Measurements from ENCODE around the gene CNTNAP2.
A peak's percentile ranks its signal among the peaks of the same experiment; 100 is the strongest.
"Not testable (repeated sequence)": the region's sequence is repeated elsewhere in the genome, so short reads cannot be mapped to it uniquely, and the experiment has no call there.

Gene CNTNAP2

GRCh38 chr7:148437043-148437442 is 2320.4 kb downstream of the CNTNAP2 start:
- DNase-seq = no peak

GRCh38 chr7:148442141-148442655 is 2325.6 kb downstream of the CNTNAP2 start:
- DNase-seq = no peak

DNA sequence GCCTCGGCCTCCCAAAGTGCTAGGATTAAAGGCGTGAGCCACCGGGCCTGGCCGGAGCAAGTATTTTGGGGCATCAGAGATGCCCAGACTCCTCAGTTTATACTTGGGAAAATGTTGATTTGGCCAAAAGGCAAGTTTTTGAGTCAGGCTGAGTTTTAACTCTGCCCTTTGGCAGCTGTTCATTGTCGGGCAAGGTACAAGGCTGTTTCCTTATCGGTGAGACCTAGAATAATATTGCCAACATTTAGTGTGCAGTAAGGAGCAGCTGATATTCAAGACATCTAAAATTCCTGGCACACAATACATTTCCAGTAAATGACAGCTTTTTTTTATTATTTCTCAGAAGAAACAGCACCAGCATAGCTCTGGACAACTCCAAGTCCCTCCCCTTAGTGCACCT is 2326.3 kb downstream of the CNTNAP2 start:
- no peak for DNase-seq

- DNase-seq = no peak
Measured at GRCh38 chr7:148445260-148446044, 2328.9 kb downstream of the CNTNAP2 start.

- DNase-seq = peak; percentile 76
Measured at GRCh38 chr7:148447221-148447849, 2330.7 kb downstream of the CNTNAP2 start.

- DNase-seq = peak; percentile 55
Measured at GRCh38 chr7:148451526-148451925, 2334.9 kb downstream of the CNTNAP2 start.

DNA sequence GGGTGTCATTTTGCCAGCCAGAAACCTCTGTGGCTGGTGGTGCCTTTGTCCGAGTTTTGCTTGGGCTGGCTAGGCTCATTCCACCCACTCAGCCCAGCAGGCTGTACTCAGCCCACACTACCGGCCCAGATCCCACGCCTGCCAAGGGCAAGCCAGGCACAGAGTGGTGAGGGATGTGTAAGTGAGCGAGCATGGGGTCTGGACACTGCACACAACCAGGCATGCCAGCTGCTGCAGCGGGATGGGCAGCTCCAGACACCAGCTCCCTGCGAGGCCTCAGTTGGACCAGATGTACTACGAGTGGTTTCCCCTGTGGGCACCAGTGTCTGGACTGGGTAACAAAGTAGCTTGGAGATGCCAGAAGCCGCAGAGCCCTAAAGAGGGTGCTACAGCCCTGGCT is 2339.8 kb downstream of the CNTNAP2 start:
- DNase-seq = no peak

GRCh38 chr7:148457310-148457921 is 2340.8 kb downstream of the CNTNAP2 start:
- no peak for DNase-seq

GRCh38 chr7:148458263-148458662 is 2341.7 kb downstream of the CNTNAP2 start:
- DNase-seq = no peak

GRCh38 chr7:148461392-148462179 is 2345.0 kb downstream of the CNTNAP2 start:
- no peak for DNase-seq

GRCh38 chr7:148462774-148463173 is 2346.2 kb downstream of the CNTNAP2 start:
- not testable (repeated sequence) for DNase-seq

GRCh38 chr7:148463210-148463609 is 2346.6 kb downstream of the CNTNAP2 start:
- no peak for DNase-seq

DNA sequence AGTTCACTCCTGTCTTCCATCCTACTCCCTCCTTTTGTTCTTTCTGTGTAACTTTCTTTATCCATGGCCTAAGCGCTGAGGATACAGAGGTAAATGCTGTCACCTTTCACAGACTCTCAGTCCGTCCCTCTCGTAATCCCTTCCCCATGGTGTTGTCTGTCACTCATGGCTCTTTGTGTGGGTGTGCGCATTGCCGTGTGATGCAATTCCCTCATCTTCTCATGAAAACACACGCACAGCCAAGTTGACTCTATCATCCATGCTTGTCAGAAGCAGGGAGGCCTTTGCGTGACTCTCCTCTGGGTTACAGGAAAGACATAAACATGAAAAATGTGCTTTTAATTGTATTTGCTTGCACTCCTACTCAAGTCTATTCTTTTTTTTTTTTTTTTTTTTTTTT is 2348.3 kb downstream of the CNTNAP2 start:
- DNase-seq = no peak

DNA sequence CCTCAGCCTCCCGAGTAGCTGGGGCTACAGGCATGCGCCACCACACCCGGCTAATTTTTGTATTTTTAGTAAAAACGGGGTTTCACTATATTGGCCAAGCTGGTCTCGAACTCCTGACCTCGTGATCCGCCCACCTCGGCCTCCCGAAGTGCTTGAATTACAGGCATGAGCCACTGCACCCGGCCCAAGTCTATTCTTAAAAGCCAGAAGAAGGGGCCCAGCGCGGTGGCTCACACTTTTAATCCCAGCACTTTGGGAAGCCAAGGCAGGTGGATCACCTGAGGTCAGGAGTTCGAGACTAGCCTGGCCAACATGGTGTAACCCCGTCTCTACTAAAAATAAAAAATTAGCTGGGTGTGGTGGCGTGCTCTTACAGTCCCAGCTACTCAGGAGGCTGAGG is 2348.8 kb downstream of the CNTNAP2 start:
- DNase-seq = not testable (repeated sequence)

DNA sequence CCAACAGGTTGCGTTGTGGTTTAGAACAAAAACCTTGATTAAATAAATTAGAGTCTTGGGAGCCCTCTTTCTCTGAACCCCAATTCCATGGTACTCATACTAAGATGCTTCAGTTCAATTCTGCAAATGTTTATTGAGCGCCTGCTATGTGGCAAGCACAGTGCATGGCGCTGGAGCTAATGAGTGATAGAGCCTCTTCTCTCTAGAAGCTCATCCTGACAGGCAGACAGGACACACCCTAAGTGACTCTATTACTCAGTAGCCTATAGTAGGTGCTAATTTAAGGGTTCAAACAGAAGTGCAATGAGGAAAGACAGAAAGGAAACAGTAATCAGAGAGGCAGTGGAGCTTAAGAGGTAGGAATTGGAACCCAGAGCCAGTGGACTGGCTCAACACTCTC is 2349.5 kb downstream of the CNTNAP2 start:
- DNase-seq = no peak

GRCh38 chr7:148468700-148469098 is 2352.1 kb downstream of the CNTNAP2 start:
- DNase-seq = no peak

All from activated CD4-positive, alpha-beta T cell treated with anti-CD3 and anti-CD28 coated beads, Interleukin-2, Interleukin-6, amounts not matched to agents 100 ng/mL and 50 ng/mL, durations not matched to agents 16 hours and 8 hours (primary cell).